GM12878 (cell line): ENCODE measurements around the gene REEP3. TPM values are rescaled to one million over a fixed set of nuclear protein-coding genes. Genes with fewer than 3 reads are reported as not detected.

Experiments used
- ATAC-seq: fragments of 200-7000 bp; cut with Tn5 transposase; 3 replicates; pipeline ENCODE4 v1.9.1; 2020; ENCODE audit warnings: mild to moderate bottlenecking, moderate library complexity
- BruUV-seq: library from RNA; stranded (reverse); fragments of 400-500 nt; replicated peaks from 2 replicates; lab custom pipeline; 2021; lab: Mats Ljungman, UMichigan
- CTCF ChIA-PET: fragments of 300-600 bp; sonication (Branson Sonifier 250); formaldehyde crosslinking; extraction: SDS; loops from one replicate; lab custom pipeline; 2021; ENCODE audit warnings: inconsistent platforms; lab: Yijun Ruan, JAX
- POLR2A ChIA-PET: fragments of 350-600 bp; formaldehyde crosslinking; extraction: SDS; loops from one replicate; lab custom pipeline; 2021; ENCODE audit warnings: inconsistent platforms; lab: Charles Lee
- RAD21 ChIA-PET: fragments of 300-600 bp; sonication (Branson Sonifier 250); formaldehyde crosslinking; loops from one replicate; lab custom pipeline; 2023; ENCODE audit warnings: antibody characterized with exemption; ENCODE audit not compliant: unreplicated experiment; lab: Charles Lee
- SMC1A ChIA-PET: fragments of 300-600 bp; sonication (Branson Sonifier 250); formaldehyde crosslinking; loops from one replicate; lab custom pipeline; 2023; ENCODE audit not compliant: unreplicated experiment, uncharacterized antibody; lab: Charles Lee
- DNase-seq: peaks from one replicate; pipeline ENCODE4 v3.0.0-alpha.2; 2011; ENCODE audit warnings: low read depth, low spot score
- FAIRE-seq: peaks from 3 replicates; lab custom pipeline; 2011; peaks lifted over from hg19 to GRCh38; lab: Jason Lieb, UNC
- H2AFZ ChIP-seq: 2 replicates; pipeline ENCODE4 v1.6.0; 2011; ENCODE audit warnings: low read depth, low read length, control low read depth; ENCODE audit not compliant: control insufficient read depth
- H3K27ac ChIP-seq: 2 replicates; pipeline ENCODE4 v1.5.1; 2011; ENCODE audit warnings: control low read depth; ENCODE audit not compliant: control insufficient read depth, insufficient read depth
- H3K27me3 ChIP-seq, 2 experiments: replicated peaks in 1 of 2; 2 replicates each; pipeline versions ENCODE4 v1.6.0 to v1.6.1; 2011; ENCODE audit warnings: low read length in 1 of 2; ENCODE audit not compliant: control insufficient read depth in 2 of 2, insufficient read depth in 2 of 2
- H3K36me3 ChIP-seq, 2 experiments: 2 replicates each; pipeline ENCODE4 v1.5.1; 2011; ENCODE audit warnings: low read length in 1 of 2; ENCODE audit not compliant: control insufficient read depth in 2 of 2, insufficient read depth in 2 of 2
- H3K4me1 ChIP-seq: 2 replicates; pipeline ENCODE4 v1.6.1; 2011; ENCODE audit warnings: mild to moderate bottlenecking, low read length, moderate library complexity, mixed read lengths; ENCODE audit not compliant: control insufficient read depth, insufficient read depth
- H3K4me2 ChIP-seq: 2 replicates; pipeline ENCODE4 v1.6.0; 2011; ENCODE audit warnings: control low read depth; ENCODE audit not compliant: control insufficient read depth, insufficient read depth
- H3K4me3 ChIP-seq: fragments of 200-600 bp; sonication (generic); 2 replicates; pipeline ENCODE4 v1.5.1; 2016
- H3K79me2 ChIP-seq: 2 replicates; pipeline ENCODE4 v1.6.0; 2011; ENCODE audit warnings: low read length; ENCODE audit not compliant: control insufficient read depth, insufficient read depth
- H3K9ac ChIP-seq: 2 replicates; pipeline ENCODE4 v1.8.0; 2011; ENCODE audit warnings: low read length, control low read depth, mixed read lengths; ENCODE audit not compliant: control insufficient read depth, insufficient read depth
- H3K9me3 ChIP-seq: replicated peaks from 3 replicates; pipeline ENCODE4 v1.5.1; 2011; ENCODE audit warnings: mild to moderate bottlenecking, low read length; ENCODE audit not compliant: control insufficient read depth, insufficient read depth
- H4K20me1 ChIP-seq: 2 replicates; pipeline ENCODE4 v1.6.0; 2011; ENCODE audit not compliant: control insufficient read depth, insufficient read depth
- BRCA1 ChIP-seq: IDR thresholded peaks from 2 replicates; pipeline ENCODE4 v1.6.1; 2011; ENCODE audit warnings: low read depth, low read length, improper control_type of control experiment
- CEBPB ChIP-seq, 2 experiments: fragments of 150-350 bp in 1 of 2; IDR thresholded peaks; 2 replicates each; pipeline ENCODE4 v1.6.1; 2012 to 2014; ENCODE audit warnings: low read depth in 2 of 2, low read length in 2 of 2, borderline replicate concordance in 1 of 2, inconsistent platforms in 1 of 2
- CTCF ChIP-seq, 3 experiments: IDR thresholded peaks in 2 of 3; conservative IDR thresholded peaks in 1 of 3; 2 replicates each; pipeline ENCODE4 v1.5.1; 2011; ENCODE audit warnings: low read depth in 3 of 3, low read length in 3 of 3, mild to moderate bottlenecking in 3 of 3, control low read depth in 2 of 3, moderate library complexity in 2 of 3, inconsistent platforms in 1 of 3, mixed read lengths in 1 of 3; ENCODE audit not compliant: control insufficient read depth in 2 of 3, insufficient read depth in 1 of 3; ENCODE audit errors: extremely low read depth in 1 of 3
- ESRRA ChIP-seq: IDR thresholded peaks from 2 replicates; pipeline ENCODE4 v1.6.1; 2012; ENCODE audit warnings: mild to moderate bottlenecking, low read length, improper control_type of control experiment
- IRF3 ChIP-seq: fragments of 450-650 bp; IDR thresholded peaks from 2 replicates; pipeline ENCODE4 v1.6.1; 2014; ENCODE audit warnings: mild to moderate bottlenecking
- MAX ChIP-seq: IDR thresholded peaks from 2 replicates; pipeline ENCODE4 v1.6.1; 2012; ENCODE audit warnings: low read depth, low read length, improper control_type of control experiment
- RUNX3 ChIP-seq: IDR thresholded peaks from 2 replicates; pipeline ENCODE4 v1.6.1; 2012; ENCODE audit warnings: low read length, inconsistent platforms
- SRF ChIP-seq, 2 experiments: IDR thresholded peaks; 2 replicates each; pipeline ENCODE4 v1.6.1; 2011; ENCODE audit warnings: low read depth in 2 of 2, low read length in 2 of 2, mild to moderate bottlenecking in 1 of 2, moderate library complexity in 1 of 2
- USF2 ChIP-seq: IDR thresholded peaks from 2 replicates; pipeline ENCODE4 v1.6.1; 2011; ENCODE audit warnings: low read depth, low read length, improper control_type of control experiment, borderline replicate concordance
- YBX1 ChIP-seq: fragments of 450-650 bp; IDR thresholded peaks from 2 replicates; pipeline ENCODE4 v1.6.1; 2016; ENCODE audit warnings: antibody characterized with exemption
- ZNF217 ChIP-seq: fragments of 450-650 bp; IDR thresholded peaks from 2 replicates; pipeline ENCODE4 v1.6.1; 2017; ENCODE audit warnings: antibody characterized with exemption, mild to moderate bottlenecking
- whole genome bisulfite sequencing: methylation state at CpG from one replicate; pipeline ENCODE4 v1.1.6; 2016; ENCODE audit warnings: low lambda C conversion rate; ENCODE audit not compliant: insufficient replicate concordance, insufficient coverage; ENCODE audit errors: missing lambda C conversion rate; 5-methylcytosine and 5-hydroxymethylcytosine counted together
- in situ Hi-C: fragments of 300-500 bp; cut with MboI; formaldehyde crosslinking; loops from 9 replicates; pipeline ENCODE4 v1.14.3; 2018; ENCODE audit warnings: mixed read lengths
- intact Hi-C: fragments of 100-400 bp; cut with micrococcal nuclease; formaldehyde crosslinking; loops from one replicate; pipeline ENCODE4 v1.14.2; 2022; ENCODE audit not compliant: unreplicated experiment
- polyA plus RNA-seq, 11 experiments: library from polyadenylated mRNA; depleted of rRNA in 4 of 11; unstranded in 6 of 11; stranded (reverse) in 5 of 11; fragments of >200 nt; fragmentation: Nextera tagmentation in 4 of 11; fragmentation: Illumina TruSeq in 1 of 11; extraction: Ambion mirVana in 4 of 11; extraction: Trizol in 1 of 11; gene quantifications; 1 replicate in 1 of 11; 2 replicates in 10 of 11; pipeline versions ENCODE4 v1.2.1 to v1.2.3, GENCODE V29; 2011 to 2016; ENCODE audit warnings: inconsistent platforms in 2 of 11, missing spikeins in 2 of 11, low read depth in 1 of 11
- total RNA-seq, 4 experiments: library from RNA; depleted of rRNA in 3 of 4; stranded (reverse); fragments of >200 nt in 3 of 4; fragmentation: Illumina TruSeq in 1 of 4; extraction: Trizol in 1 of 4; gene quantifications; 2 replicates each; pipeline versions ENCODE4 v1.2.1 to v1.2.3, GENCODE V29; 2013 to 2021

REEP3 gene
- total and polyA plus RNA-seq, 10 of the 15 experiments (the other 5 are each of a cell fraction or from before 2014, with no cell fraction given): 4.9 to 25.9 (median 16.2) TPM

GRCh38 chr10:63631991-63632390, 110.8 kb downstream of the REEP3 start (continued):
- no peak for TF ChIP-seq USF2
- TF ChIP-seq, all 136 proteins: peak for 0

- Histone ChIP-seq H3K4me2 (no peak overlapping the region), H3K9ac (no peak overlapping the region), H3K79me2 (no peaks in the 10 kb centered on the region), H3K27me3 (no peaks in the 10 kb centered on the region), H3K27ac (no peak overlapping the region)
- RAD21 ChIA-PET: interaction anchor here (1.2 to 1.9 kb wide), 4 partner anchors 37 to 473 kb away, joined by 3 to 7 read pairs (median 5); no protein-coding TSS in a partner anchor
- POLR2A ChIA-PET: no interaction called here
- WGBS: 53% methylated on average over 5 of the region's 5 CpGs
- CTCF ChIA-PET: interaction anchor here (0.6 to 9.3 kb wide), 6 partner anchors 17 to 476 kb away, joined by 3 to 188 read pairs (median 5); no protein-coding TSS in a partner anchor
- ATAC-seq: no peak
- no peak for FAIRE-seq
- intact Hi-C loops: no loop called here
- TF ChIP-seq CEBPB (IDR thresholded peaks at IDR 0.05; ENCODE audit: borderline replicate concordance in 1 of 2, low read depth in 2 of 2, low read length in 2 of 2): no peak
- no peak for TF ChIP-seq MAX
- no peak for TF ChIP-seq IRF3
- TF ChIP-seq RUNX3: peak; percentile 33; the same call in 1 of the 2 replicates
- TF ChIP-seq YBX1: no peak
- TF ChIP-seq CTCF (IDR thresholded peaks at IDR 0.05 in 2 of 3, conservative IDR thresholded peaks at IDR 0.05 in 1 of 3; ENCODE audit: control insufficient read depth in 2 of 3, extremely low read depth in 1 of 3, insufficient read depth in 1 of 3, low read depth in 3 of 3, low read length in 3 of 3): peak in 1 of 3 experiments; percentile 21; a peak in 1 of 6 replicates
- no peak for TF ChIP-seq ZNF217
- no peak for TF ChIP-seq ESRRA
- TF ChIP-seq BRCA1: no peak
- TF ChIP-seq SRF (IDR thresholded peaks at IDR 0.05; ENCODE audit: low read depth in 2 of 2, low read length in 2 of 2): no peak
- TF ChIP-seq, all 136 proteins: peak for 2
- Histone ChIP-seq H3K36me3 (no peaks in the 10 kb centered on the region), H3K4me3 (no peak overlapping the region), H3K9me3 (no peaks in the 10 kb centered on the region), H4K20me1 (no peaks in the 10 kb centered on the region), H2AFZ (no peak overlapping the region), H3K4me1 (no peaks in the 10 kb centered on the region; the same call in 1 of the 2 replicates)
- DNase-seq: no peak
- SMC1A ChIA-PET: interaction anchor here (0.9 to 6.4 kb wide), 6 partner anchors 17 to 467 kb away, joined by 3 to 63 read pairs (median 4); no protein-coding TSS in a partner anchor
- in situ Hi-C loops: loop anchor here (5.0 kb wide), 1 partner anchor 427 kb away; no protein-coding TSS in a partner anchor
- no TSS peak for BruUV-seq
Observed at GRCh38 chr10:63633677-63634487, 112.7 kb downstream of the REEP3 start.
